Fibroblast of lung (primary cell): Measurements from ENCODE around the gene S100A10.

Source experiments
- EZH2 ChIP-seq: IDR thresholded peaks from 2 replicates; pipeline ENCODE4 v1.5.1; 2012; ENCODE audit warnings: low read length, control low read depth, mild to moderate bottlenecking; ENCODE audit errors: missing control alignments
- TF ChIP-seq, protein P1 (sequence below), 2 donors: IDR thresholded peaks in 1 of 2; conservative IDR thresholded peaks in 1 of 2; 1 replicate in 1 of 2; 2 replicates in 1 of 2; pipeline ENCODE4 v1.5.1; 2011 to 2012; ENCODE audit warnings: low read length in 2 of 2, control low read depth in 1 of 2, inconsistent platforms in 1 of 2, low read depth in 1 of 2, mild to moderate bottlenecking in 1 of 2

DNA sequence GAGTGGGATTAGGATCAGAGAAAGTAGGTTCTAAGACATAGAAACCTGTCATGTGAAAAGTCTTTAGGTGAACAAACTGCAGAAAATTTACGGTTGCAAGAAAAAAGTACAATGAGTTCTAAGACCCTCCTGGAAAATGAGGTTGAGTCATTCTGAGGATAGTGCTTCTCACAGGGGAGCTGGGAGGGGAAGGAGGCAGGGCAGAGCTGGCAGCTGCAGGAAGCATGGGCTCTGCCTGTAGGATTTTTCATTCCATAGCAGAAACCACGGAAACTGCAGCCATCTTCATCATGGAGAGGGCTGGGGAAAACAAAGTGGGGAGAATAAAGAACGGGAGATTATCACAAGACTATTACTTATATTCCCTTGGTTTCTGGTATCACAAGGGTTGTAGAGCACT, 58.5 kb downstream of the S100A10 start:
- TF ChIP-seq, protein P1, sequence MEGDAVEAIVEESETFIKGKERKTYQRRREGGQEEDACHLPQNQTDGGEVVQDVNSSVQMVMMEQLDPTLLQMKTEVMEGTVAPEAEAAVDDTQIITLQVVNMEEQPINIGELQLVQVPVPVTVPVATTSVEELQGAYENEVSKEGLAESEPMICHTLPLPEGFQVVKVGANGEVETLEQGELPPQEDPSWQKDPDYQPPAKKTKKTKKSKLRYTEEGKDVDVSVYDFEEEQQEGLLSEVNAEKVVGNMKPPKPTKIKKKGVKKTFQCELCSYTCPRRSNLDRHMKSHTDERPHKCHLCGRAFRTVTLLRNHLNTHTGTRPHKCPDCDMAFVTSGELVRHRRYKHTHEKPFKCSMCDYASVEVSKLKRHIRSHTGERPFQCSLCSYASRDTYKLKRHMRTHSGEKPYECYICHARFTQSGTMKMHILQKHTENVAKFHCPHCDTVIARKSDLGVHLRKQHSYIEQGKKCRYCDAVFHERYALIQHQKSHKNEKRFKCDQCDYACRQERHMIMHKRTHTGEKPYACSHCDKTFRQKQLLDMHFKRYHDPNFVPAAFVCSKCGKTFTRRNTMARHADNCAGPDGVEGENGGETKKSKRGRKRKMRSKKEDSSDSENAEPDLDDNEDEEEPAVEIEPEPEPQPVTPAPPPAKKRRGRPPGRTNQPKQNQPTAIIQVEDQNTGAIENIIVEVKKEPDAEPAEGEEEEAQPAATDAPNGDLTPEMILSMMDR (conservative IDR thresholded peaks at IDR 0.05 in 1 of 2, IDR thresholded peaks at IDR 0.05 in 1 of 2; ENCODE audit: low read depth in 1 of 2, low read length in 2 of 2) = no peak
- TF ChIP-seq EZH2 = no peak
